ENCODE data around the gene MISP.

Gene MISP

DNA sequence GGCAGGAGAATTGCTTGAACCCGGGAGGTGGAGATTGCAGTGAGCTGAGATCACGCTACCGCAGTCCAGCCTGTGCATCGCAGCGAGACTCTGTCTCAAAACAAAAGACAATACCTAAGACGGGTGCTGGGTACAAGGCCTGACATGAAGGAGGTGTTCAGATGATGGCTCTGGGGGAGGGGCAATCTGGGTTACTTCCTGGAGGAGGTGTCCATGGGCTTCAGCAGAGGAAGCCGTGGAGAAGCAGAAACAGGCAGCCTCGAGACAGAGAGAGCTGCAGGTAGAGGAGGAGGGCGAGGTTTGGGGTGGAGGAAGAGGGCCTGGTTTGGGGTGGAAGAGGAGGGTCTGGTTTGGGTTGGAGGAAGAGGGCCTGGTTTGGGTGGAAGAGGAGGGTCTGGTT, 3.6 kb downstream of the MISP start:
- peak overlapping the region in 6 of 11 experiments; percentile 9 to 69 (median 11); a peak in 3 of 22 replicates for H3K4me2 ChIP-seq
- H3K4me3 ChIP-seq: no peak overlapping the region

DNA sequence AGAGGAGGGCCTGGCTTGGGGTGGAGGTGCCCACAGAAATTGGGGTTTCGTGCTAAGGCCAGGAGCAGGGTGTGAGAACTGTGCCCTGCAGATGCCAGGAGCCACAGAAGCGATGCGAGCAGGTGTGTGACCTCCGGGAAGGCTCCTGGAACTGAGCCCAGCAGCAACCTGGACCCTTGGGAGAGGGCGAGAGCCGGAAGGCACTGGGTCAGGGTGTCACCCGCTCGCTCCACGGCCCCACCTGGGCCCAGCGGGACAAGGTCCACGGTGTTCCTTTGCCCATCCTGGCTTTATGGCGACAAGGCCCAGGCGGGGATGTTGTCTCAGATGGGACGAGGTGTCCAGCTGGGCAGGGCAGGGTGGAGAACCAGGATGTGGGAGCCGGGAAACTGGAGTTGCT, 4.2 kb downstream of the MISP start:
- Histone ChIP-seq H3K36me3 (no peaks in the 10 kb centered on the region), H3K4me2 (peak overlapping the region in 5 of 11 experiments; percentile 2 to 63 (median 11); a peak in 1 of 22 replicates), H3K27me3 (no peaks in the 10 kb centered on the region), H3K9ac (peak overlapping the region in 1 of 11 experiments; percentile 44; a peak in 1 of 22 replicates), H3K4me1 (peaks cover 12 to 47% (median 30%) of the 10 kb centered on the region in 10 experiments), H3K4me3 (no peak overlapping the region), H3K9me3 (replicated peaks in 1 of 11) (peaks cover 29 to 40% (median 38%) of the 10 kb centered on the region in 11 experiments), H3K27ac (no peak overlapping the region), H4K20me1 (no peaks in the 10 kb centered on the region; a peak in 1 of 22 replicates)
- no peak for TF ChIP-seq Cebpa-rat (IDR thresholded peaks at IDR 0.05)

More for the DNA sequence above, 3.6 kb downstream of the MISP start:
- no peak for TF ChIP-seq Cebpa-rat (IDR thresholded peaks at IDR 0.05)
- H3K4me1 ChIP-seq: peaks cover 12 to 47% (median 30%) of the 10 kb centered on the region in 10 experiments
- no peak overlapping the region for H3K27ac ChIP-seq
- no peaks in the 10 kb centered on the region for H3K27me3 ChIP-seq
- H4K20me1 ChIP-seq: no peaks in the 10 kb centered on the region; a peak in 1 of 22 replicates
- no peaks in the 10 kb centered on the region for H3K36me3 ChIP-seq
- peaks cover 29 to 35% (median 34%) of the 10 kb centered on the region in 11 experiments for H3K9me3 ChIP-seq (replicated peaks in 1 of 11)
- no peak overlapping the region for H3K9ac ChIP-seq

DNA sequence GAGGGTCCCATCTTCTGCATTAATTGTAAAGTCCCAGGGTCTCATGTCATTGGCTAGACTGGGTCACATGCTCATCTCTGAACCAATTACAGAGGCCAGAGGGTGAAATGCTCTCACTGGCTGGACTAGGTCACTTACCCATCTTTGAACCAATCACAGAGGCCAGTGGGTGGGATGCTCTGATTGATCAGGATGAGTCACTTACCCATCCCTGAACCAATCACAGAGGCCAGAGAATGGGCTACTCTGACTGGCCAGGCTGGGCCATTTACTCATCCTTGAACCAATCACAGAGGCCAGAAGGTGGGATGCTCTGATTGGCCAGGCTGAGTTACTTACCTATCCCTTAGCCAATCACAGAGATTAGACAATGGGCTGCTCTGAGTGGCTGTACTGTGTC, 5.3 kb downstream of the MISP start:
- no peak overlapping the region for H3K4me2 ChIP-seq
- H3K4me3 ChIP-seq: no peak overlapping the region; a peak in 1 of 20 replicates
- peaks cover 12 to 44% (median 28%) of the 10 kb centered on the region in 10 experiments for H3K4me1 ChIP-seq
- H3K9ac ChIP-seq: no peak overlapping the region
- no peaks in the 10 kb centered on the region for H3K27me3 ChIP-seq
- no peaks in the 10 kb centered on the region for H3K36me3 ChIP-seq
- H3K27ac ChIP-seq: no peak overlapping the region
- H4K20me1 ChIP-seq: no peaks in the 10 kb centered on the region; a peak in 1 of 22 replicates
- no peak for TF ChIP-seq Cebpa-rat (IDR thresholded peaks at IDR 0.05)
- H3K9me3 ChIP-seq (replicated peaks in 1 of 11): peaks cover 30 to 42% (median 39%) of the 10 kb centered on the region in 11 experiments

DNA sequence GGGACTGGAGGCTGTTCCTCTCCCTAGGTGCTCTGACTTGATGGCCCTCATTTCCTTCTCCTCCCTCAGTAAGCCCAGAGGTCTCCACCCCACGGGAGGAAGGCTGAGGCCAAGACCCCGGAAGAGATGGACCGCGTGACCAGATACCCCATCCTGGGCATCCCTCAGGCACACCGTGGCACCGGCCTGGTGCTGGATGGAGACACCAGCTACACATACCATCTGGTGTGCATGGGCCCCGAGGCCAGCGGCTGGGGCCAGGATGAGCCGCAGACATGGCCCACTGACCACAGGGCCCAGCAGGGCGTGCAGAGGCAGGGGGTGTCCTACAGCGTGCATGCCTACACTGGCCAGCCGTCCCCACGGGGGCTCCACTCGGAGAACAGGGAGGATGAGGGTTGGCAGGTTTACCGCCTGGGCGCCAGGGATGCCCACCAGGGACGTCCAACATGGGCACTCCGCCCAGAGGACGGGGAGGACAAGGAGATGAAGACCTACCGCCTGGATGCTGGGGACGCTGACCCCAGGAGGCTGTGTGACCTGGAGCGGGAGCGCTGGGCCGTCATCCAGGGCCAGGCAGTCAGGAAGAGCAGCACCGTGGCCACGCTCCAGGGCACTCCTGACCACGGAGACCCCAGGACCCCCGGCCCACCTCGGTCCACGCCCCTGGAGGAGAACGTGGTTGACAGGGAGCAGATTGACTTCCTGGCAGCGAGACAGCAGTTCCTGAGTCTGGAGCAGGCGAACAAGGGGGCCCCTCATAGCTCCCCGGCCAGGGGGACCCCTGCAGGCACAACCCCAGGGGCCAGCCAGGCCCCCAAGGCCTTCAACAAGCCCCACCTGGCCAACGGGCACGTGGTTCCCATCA, 6.1 kb downstream of the MISP start:
- no peak overlapping the region for H3K27ac ChIP-seq
- no peaks in the 10 kb centered on the region for H4K20me1 ChIP-seq
- no peak overlapping the region for H3K9ac ChIP-seq
- peaks cover 12 to 36% (median 25%) of the 10 kb centered on the region in 10 experiments for H3K4me1 ChIP-seq
- peaks cover 35 to 48% (median 44%) of the 10 kb centered on the region in 11 experiments for H3K9me3 ChIP-seq (replicated peaks in 1 of 11)
- no peak overlapping the region; a peak in 1 of 20 replicates for H3K4me3 ChIP-seq
- no peaks in the 10 kb centered on the region; a peak in 1 of 22 replicates for H3K27me3 ChIP-seq
- TF ChIP-seq Cebpa-rat (IDR thresholded peaks at IDR 0.05): no peak
- peak overlapping the region in 1 of 11 experiments; percentile 10; a peak in 1 of 22 replicates for H3K4me2 ChIP-seq
- H3K36me3 ChIP-seq: no peaks in the 10 kb centered on the region

DNA sequence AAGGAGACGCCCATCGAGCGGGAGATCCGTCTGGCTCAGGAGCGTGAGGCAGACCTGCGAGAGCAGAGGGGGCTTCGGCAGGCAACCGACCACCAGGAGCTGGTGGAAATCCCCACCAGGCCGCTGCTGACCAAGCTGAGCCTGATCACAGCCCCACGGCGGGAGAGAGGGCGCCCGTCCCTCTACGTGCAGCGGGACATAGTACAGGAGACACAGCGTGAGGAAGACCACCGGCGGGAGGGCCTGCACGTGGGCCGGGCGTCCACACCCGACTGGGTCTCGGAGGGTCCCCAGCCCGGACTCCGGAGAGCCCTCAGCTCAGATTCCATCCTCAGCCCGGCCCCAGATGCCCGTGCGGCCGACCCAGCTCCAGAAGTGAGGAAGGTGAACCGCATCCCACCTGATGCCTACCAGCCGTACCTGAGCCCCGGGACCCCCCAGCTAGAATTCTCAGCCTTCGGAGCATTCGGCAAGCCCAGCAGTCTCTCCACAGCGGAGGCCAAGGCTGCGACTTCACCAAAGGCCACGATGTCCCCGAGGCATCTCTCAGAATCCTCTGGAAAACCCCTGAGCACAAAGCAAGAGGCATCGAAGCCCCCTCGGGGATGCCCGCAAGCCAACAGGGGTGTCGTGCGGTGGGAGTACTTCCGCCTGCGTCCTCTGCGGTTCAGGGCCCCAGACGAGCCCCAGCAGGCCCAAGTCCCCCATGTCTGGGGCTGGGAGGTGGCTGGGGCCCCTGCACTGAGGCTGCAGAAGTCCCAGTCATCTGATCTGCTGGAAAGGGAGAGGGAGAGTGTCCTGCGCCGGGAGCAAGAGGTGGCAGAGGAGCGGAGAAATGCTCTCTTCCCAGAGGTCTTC, 7.1 kb downstream of the MISP start:
- H3K4me1 ChIP-seq: peaks cover 8 to 29% (median 20%) of the 10 kb centered on the region in 10 experiments; a peak in 19 of 20 replicates
- H4K20me1 ChIP-seq: no peaks in the 10 kb centered on the region
- TF ChIP-seq Cebpa-rat (IDR thresholded peaks at IDR 0.05): no peak
- no peak overlapping the region for H3K4me2 ChIP-seq
- no peak overlapping the region for H3K27ac ChIP-seq
- no peak overlapping the region for H3K4me3 ChIP-seq
- H3K9ac ChIP-seq: no peak overlapping the region
- H3K9me3 ChIP-seq (replicated peaks in 1 of 11): peaks cover 37 to 53% (median 44%) of the 10 kb centered on the region in 11 experiments
- no peaks in the 10 kb centered on the region; a peak in 1 of 22 replicates for H3K27me3 ChIP-seq
- no peaks in the 10 kb centered on the region for H3K36me3 ChIP-seq

DNA sequence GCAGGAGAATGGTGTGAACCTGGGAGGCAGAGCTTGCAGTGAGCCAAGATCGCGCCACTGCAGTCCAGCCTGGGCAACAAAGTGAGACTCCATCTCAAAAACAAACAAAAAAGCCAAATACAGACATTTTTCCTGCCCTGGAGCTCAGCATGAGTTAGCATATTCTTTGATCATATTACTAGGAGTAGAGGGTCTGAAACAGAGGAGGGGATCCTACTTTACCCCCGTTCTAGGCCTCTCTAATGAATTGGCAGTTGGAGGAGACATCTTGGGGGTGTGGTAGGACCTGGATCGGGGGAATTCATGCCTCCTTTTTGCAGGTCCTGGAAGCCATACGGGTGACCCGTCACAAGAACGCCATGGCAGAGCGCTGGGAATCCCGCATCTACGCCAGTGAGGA, 12.3 kb downstream of the MISP start:
- H3K9ac ChIP-seq: no peak overlapping the region
- H3K4me1 ChIP-seq: peaks cover 0 to 7% (median 0%) of the 10 kb centered on the region in 10 experiments; a peak in 1 of 20 replicates
- H3K27ac ChIP-seq: no peak overlapping the region
- no peaks in the 10 kb centered on the region for H3K36me3 ChIP-seq
- peaks cover 16 to 32% (median 23%) of the 10 kb centered on the region in 11 experiments for H3K9me3 ChIP-seq (replicated peaks in 1 of 11)
- no peak overlapping the region for H3K4me2 ChIP-seq
- TF ChIP-seq Cebpa-rat (IDR thresholded peaks at IDR 0.05): no peak
- H4K20me1 ChIP-seq: no peaks in the 10 kb centered on the region
- H3K4me3 ChIP-seq: no peak overlapping the region
- H3K27me3 ChIP-seq: no peaks in the 10 kb centered on the region; a peak in 1 of 22 replicates

DNA sequence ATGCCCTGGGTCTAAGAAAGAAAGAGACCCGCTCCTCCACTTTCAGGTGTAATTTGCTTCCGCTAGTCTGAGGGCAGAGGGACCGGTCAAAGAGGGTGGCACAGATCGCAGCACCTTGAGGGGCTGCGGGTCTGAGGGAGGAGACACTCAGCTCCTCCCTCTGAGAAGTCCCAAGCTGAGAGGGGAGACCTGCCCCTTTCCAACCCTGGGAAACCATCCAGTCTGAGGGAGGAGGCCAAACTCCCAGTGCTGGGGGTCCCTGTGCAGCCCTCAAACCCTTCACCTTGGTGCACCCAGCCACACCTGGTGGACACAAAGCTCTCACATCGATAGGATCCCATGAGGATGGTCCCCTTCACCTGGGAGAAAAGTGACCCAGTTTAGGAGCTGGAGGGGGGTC, 13.0 kb downstream of the MISP start:
- TF ChIP-seq Cebpa-rat (IDR thresholded peaks at IDR 0.05): no peak
- no peak overlapping the region for H3K27ac ChIP-seq
- no peaks in the 10 kb centered on the region for H3K36me3 ChIP-seq
- H3K9ac ChIP-seq: no peak overlapping the region
- H3K4me3 ChIP-seq: no peak overlapping the region
- peaks cover 0 to 7% (median 0%) of the 10 kb centered on the region in 10 experiments; a peak in 1 of 20 replicates for H3K4me1 ChIP-seq
- H3K9me3 ChIP-seq (replicated peaks in 1 of 11): peaks cover 9 to 25% (median 16%) of the 10 kb centered on the region in 11 experiments
- no peak overlapping the region; a peak in 1 of 22 replicates for H3K4me2 ChIP-seq
- no peaks in the 10 kb centered on the region for H4K20me1 ChIP-seq
- H3K27me3 ChIP-seq: no peaks in the 10 kb centered on the region; a peak in 1 of 22 replicates

DNA sequence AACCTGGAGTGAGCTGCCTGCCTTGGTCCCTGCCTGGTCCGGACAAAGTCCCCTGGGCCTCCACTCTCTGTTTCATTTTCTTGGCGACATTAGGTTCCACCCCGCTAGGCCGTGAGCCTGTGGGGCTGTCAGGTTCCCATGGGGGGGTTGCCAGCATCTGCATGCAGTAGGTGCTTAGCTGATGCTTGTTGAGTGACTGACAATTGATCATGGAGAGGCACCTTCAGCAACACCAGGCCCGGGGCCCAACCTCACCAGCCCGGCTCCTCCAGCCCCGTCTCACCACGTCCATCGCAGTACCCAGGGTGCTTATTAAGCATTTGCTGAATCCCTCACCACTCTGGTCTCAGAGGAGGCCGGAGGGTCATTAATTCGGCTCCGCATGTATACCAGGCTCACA, 13.4 kb downstream of the MISP start:
- Histone ChIP-seq H3K4me3 (no peak overlapping the region), H3K4me2 (no peak overlapping the region; a peak in 1 of 22 replicates), H3K9me3 (replicated peaks in 1 of 11) (peaks cover 5 to 20% (median 11%) of the 10 kb centered on the region in 11 experiments; a peak in 17 of 22 replicates), H3K27ac (no peak overlapping the region), H4K20me1 (no peaks in the 10 kb centered on the region), H3K36me3 (no peaks in the 10 kb centered on the region), H3K27me3 (no peaks in the 10 kb centered on the region; a peak in 1 of 22 replicates), H3K9ac (0 out of 22 replicates have a peak overlapping the region, but pooled peaks of 1 of the 11 experiments have one; percentile 5), H3K4me1 (peaks cover 0 to 7% (median 0%) of the 10 kb centered on the region in 10 experiments; a peak in 1 of 20 replicates)
- TF ChIP-seq Cebpa-rat (IDR thresholded peaks at IDR 0.05): no peak
